Measurements from ENCODE around the gene FAM110C.

The FAM110C gene

GRCh38 chr2:46471-47345 is at the start of gene FAM110C:
Gene FAM110C (minus strand): TSS chr2:46505. CDS start chr2:46385, 120 bp downstream.
- Mint-ChIP-seq H3K4me3 (peak within 1 kb of the TSS; percentile 81 to 87 (median 86)), H3K9me3 (no peaks in the 10 kb centered on the region), H3K27me3 (ENCODE audit: low read depth) (peaks cover 79% of the 10 kb centered on the region), H3K4me1 (peaks cover 23% of the 10 kb centered on the region), H3K36me3 (ENCODE audit: low read depth) (no peaks in the 10 kb centered on the region), H3K27ac (peak within 1 kb of the TSS; percentile 77 to 92 (median 83))
- TF ChIP-seq CTCF (IDR thresholded peaks at IDR 0.05; ENCODE audit: unreplicated experiment in 3 of 3) = no peak

- H3K9me3 Mint-ChIP-seq = peaks cover 13% of the 10 kb centered on the region
- no peak for TF ChIP-seq CTCF (IDR thresholded peaks at IDR 0.05; ENCODE audit: unreplicated experiment in 3 of 3)
- H3K27ac Mint-ChIP-seq = no peak overlapping the region
- peaks cover 15% of the 10 kb centered on the region for H3K27me3 Mint-ChIP-seq (ENCODE audit: low read depth)
- H3K4me1 Mint-ChIP-seq = peaks cover 5% of the 10 kb centered on the region
- no peaks in the 10 kb centered on the region for H3K36me3 Mint-ChIP-seq (ENCODE audit: low read depth)
- H3K4me3 Mint-ChIP-seq = no peak overlapping the region
Observed at GRCh38 chr2:92326-92725, 46.0 kb upstream of the FAM110C start.

- no peak overlapping the region for H3K4me3 Mint-ChIP-seq
- peaks cover 8% of the 10 kb centered on the region for H3K4me1 Mint-ChIP-seq
Observed at GRCh38 chr2:90645-91312, 44.5 kb upstream of the FAM110C start.

GRCh38 chr2:85761-86160 is 39.5 kb upstream of the FAM110C start:
- TF ChIP-seq CTCF (IDR thresholded peaks at IDR 0.05; ENCODE audit: unreplicated experiment in 3 of 3) = no peak
- Mint-ChIP-seq H3K4me1 (peaks cover 12% of the 10 kb centered on the region), H3K4me3 (no peak overlapping the region)

More at GRCh38 chr2:90645-91312, 44.5 kb upstream of the FAM110C start:
- TF ChIP-seq CTCF (IDR thresholded peaks at IDR 0.05; ENCODE audit: unreplicated experiment in 3 of 3) = no peak
- no peak overlapping the region for H3K27ac Mint-ChIP-seq
- H3K9me3 Mint-ChIP-seq = peaks cover 3% of the 10 kb centered on the region
- H3K36me3 Mint-ChIP-seq (ENCODE audit: low read depth) = no peaks in the 10 kb centered on the region
- peaks cover 10% of the 10 kb centered on the region for H3K27me3 Mint-ChIP-seq (ENCODE audit: low read depth)

GRCh38 chr2:84121-84520 is 37.8 kb upstream of the FAM110C start:
- no peaks in the 10 kb centered on the region for H3K9me3 Mint-ChIP-seq
- H3K36me3 Mint-ChIP-seq (ENCODE audit: low read depth) = no peaks in the 10 kb centered on the region
- no peak overlapping the region for H3K27ac Mint-ChIP-seq
- H3K4me1 Mint-ChIP-seq = peaks cover 12% of the 10 kb centered on the region
- TF ChIP-seq CTCF (IDR thresholded peaks at IDR 0.05; ENCODE audit: unreplicated experiment in 3 of 3) = no peak
- peaks cover 15% of the 10 kb centered on the region for H3K27me3 Mint-ChIP-seq (ENCODE audit: low read depth)
- H3K4me3 Mint-ChIP-seq = no peak overlapping the region

More at GRCh38 chr2:85761-86160, 39.5 kb upstream of the FAM110C start:
- Mint-ChIP-seq H3K27ac (peak overlapping the region; percentile 33 to 73 (median 63)), H3K9me3 (no peaks in the 10 kb centered on the region), H3K36me3 (ENCODE audit: low read depth) (no peaks in the 10 kb centered on the region), H3K27me3 (ENCODE audit: low read depth) (peaks cover 12% of the 10 kb centered on the region)
